Measurements from ENCODE around the gene HPCAL1.

DNA sequence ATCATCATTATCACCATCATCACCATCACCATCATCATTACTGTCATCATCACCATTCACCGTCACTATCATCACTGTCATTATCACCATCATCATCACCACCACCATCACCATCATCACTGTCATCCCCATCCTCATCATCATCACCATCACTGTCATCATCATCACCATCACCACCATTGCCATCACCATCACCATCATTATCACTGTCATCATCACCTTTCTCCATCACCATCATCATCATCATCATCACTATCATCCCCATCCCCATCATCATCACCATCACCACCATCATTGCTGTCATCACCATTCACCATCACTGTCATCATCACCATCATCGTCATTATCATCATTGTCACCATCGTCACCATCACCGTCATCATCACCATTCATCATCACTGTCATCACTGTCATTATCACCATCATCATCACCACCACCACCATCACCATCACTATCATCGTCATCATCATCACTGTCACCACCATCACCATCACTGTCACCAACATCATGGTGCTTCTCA is 9.8 kb downstream of the HPCAL1 start:
- TF ChIP-seq, protein P1, sequence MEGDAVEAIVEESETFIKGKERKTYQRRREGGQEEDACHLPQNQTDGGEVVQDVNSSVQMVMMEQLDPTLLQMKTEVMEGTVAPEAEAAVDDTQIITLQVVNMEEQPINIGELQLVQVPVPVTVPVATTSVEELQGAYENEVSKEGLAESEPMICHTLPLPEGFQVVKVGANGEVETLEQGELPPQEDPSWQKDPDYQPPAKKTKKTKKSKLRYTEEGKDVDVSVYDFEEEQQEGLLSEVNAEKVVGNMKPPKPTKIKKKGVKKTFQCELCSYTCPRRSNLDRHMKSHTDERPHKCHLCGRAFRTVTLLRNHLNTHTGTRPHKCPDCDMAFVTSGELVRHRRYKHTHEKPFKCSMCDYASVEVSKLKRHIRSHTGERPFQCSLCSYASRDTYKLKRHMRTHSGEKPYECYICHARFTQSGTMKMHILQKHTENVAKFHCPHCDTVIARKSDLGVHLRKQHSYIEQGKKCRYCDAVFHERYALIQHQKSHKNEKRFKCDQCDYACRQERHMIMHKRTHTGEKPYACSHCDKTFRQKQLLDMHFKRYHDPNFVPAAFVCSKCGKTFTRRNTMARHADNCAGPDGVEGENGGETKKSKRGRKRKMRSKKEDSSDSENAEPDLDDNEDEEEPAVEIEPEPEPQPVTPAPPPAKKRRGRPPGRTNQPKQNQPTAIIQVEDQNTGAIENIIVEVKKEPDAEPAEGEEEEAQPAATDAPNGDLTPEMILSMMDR (IDR thresholded peaks at IDR 0.05), result no peak
- no peak for TF ChIP-seq POLR2A (IDR thresholded peaks at IDR 0.05)

All from body of pancreas (tissue), 4 donors.